OCI-M2 (cell line): Measurements from ENCODE around the gene SEMG1.

ENCODE experiments used
- DNase-seq: peaks from one replicate; lab custom pipeline; 2025; ENCODE audit not compliant: unreplicated experiment; lab: John Stamatoyannopoulos, UW

SEMG1 gene

GRCh38 chr20:45206725-45207124, at the start of gene SEMG1:
Gene SEMG1, plus strand, starts transcription at chr20:45207033. Its CDS starts 21 bp downstream, at chr20:45207054.
- no peak for DNase-seq

GRCh38 chr20:45157962-45158361, 48.9 kb upstream of the SEMG1 start:
- DNase-seq = no peak

- DNase-seq = no peak
These were observed 43.6 kb upstream of the SEMG1 start for GRCh38 chr20:45163083-45163803.

GRCh38 chr20:45164906-45165305, 41.9 kb upstream of the SEMG1 start:
- DNase-seq = no peak

GRCh38 chr20:45173522-45173921, 33.3 kb upstream of the SEMG1 start:
- DNase-seq = no peak

- DNase-seq = no peak
These were observed 32.1 kb upstream of the SEMG1 start, which contains the start of gene PI3 for GRCh38 chr20:45174434-45175364. Gene PI3, plus strand, starts transcription at chr20:45174902. Its CDS starts 21 bp downstream, at chr20:45174923.

GRCh38 chr20:45176526-45177267, 30.1 kb upstream of the SEMG1 start:
- DNase-seq = no peak

- DNase-seq = no peak
These were observed 27.7 kb upstream of the SEMG1 start for GRCh38 chr20:45179166-45179565.

GRCh38 chr20:45181639-45182038, 25.2 kb upstream of the SEMG1 start:
- no peak for DNase-seq

- no peak for DNase-seq
These were observed 23.7 kb upstream of the SEMG1 start for GRCh38 chr20:45183084-45183483.

- no peak for DNase-seq
These were observed 19.1 kb upstream of the SEMG1 start for GRCh38 chr20:45187693-45188092.

- no peak for DNase-seq
These were observed 17.7 kb upstream of the SEMG1 start for GRCh38 chr20:45189067-45189609.

GRCh38 chr20:45189861-45190260, 17.0 kb upstream of the SEMG1 start:
- DNase-seq = no peak

GRCh38 chr20:45191926-45192325, 14.9 kb upstream of the SEMG1 start:
- DNase-seq = no peak

- no peak for DNase-seq
These were observed 13.5 kb upstream of the SEMG1 start for GRCh38 chr20:45193331-45193730.

- DNase-seq = no peak
These were observed 3.1 kb downstream of the SEMG1 start for GRCh38 chr20:45209924-45210323.

- DNase-seq = no peak
These were observed 5.0 kb downstream of the SEMG1 start for GRCh38 chr20:45211569-45212474.

- no peak for DNase-seq
These were observed 6.0 kb downstream of the SEMG1 start for GRCh38 chr20:45212836-45213235.

GRCh38 chr20:45218124-45218523, 11.3 kb downstream of the SEMG1 start:
- no peak for DNase-seq

GRCh38 chr20:45218636-45219035, 11.8 kb downstream of the SEMG1 start:
- no peak for DNase-seq
